GM20000 (cell line): ENCODE measurements around the gene CDH8.
"Not testable (repeated sequence)": the region's sequence is repeated elsewhere in the genome, so short reads cannot be mapped to it uniquely, and the experiment has no call there.

Source experiments
- DNase-seq: peaks from one replicate; pipeline ENCODE4 v3.0.0; 2012; ENCODE audit warnings: low spot score
- TF ChIP-seq, protein P1 (sequence below): IDR thresholded peaks from 2 replicates; pipeline ENCODE4 v1.5.1; 2012; ENCODE audit warnings: mild to moderate bottlenecking, control low read depth; ENCODE audit errors: extremely low read depth, missing control alignments

Gene CDH8

DNA sequence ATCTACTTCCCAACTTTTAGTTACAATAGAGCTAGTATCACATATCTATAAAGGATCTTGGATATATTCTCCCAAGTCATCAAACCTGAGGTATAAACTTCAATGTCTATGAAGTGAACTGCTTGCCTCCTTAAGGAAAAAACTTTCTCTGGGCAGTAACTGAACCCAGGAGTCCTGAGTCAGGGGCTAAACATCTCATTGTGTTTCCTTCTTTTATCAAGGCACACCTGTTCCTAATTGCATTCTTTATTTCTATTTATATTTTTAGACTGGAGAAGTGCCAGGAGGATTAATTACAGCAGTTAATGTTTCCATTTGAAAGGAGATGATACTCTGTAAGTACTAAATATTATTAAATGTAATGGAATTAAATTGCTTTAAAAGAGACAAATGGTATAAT lies 98.6 kb downstream of the CDH8 start:
- TF ChIP-seq, protein P1, sequence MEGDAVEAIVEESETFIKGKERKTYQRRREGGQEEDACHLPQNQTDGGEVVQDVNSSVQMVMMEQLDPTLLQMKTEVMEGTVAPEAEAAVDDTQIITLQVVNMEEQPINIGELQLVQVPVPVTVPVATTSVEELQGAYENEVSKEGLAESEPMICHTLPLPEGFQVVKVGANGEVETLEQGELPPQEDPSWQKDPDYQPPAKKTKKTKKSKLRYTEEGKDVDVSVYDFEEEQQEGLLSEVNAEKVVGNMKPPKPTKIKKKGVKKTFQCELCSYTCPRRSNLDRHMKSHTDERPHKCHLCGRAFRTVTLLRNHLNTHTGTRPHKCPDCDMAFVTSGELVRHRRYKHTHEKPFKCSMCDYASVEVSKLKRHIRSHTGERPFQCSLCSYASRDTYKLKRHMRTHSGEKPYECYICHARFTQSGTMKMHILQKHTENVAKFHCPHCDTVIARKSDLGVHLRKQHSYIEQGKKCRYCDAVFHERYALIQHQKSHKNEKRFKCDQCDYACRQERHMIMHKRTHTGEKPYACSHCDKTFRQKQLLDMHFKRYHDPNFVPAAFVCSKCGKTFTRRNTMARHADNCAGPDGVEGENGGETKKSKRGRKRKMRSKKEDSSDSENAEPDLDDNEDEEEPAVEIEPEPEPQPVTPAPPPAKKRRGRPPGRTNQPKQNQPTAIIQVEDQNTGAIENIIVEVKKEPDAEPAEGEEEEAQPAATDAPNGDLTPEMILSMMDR, result no peak
- no peak for DNase-seq

DNA sequence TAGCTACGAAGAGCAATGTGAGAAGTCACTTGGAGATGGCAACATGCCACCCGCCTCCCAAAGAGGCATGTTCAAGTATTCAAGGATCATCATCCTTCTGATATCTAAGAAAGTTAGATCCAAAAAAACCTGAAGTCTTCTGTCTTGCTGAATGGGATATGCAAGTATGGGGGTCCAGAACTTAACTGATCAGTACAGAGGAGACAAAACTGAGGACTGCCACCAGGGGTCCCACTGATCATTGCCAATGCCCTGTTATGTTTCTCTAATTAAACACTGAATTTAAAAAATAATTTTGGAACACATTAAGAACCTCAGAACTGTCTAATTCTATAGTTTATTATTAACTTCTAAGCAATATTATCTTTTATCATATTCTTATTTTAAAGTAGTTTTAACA lies 99.7 kb downstream of the CDH8 start:
- no peak for DNase-seq
- TF ChIP-seq, protein P1, result no peak

DNA sequence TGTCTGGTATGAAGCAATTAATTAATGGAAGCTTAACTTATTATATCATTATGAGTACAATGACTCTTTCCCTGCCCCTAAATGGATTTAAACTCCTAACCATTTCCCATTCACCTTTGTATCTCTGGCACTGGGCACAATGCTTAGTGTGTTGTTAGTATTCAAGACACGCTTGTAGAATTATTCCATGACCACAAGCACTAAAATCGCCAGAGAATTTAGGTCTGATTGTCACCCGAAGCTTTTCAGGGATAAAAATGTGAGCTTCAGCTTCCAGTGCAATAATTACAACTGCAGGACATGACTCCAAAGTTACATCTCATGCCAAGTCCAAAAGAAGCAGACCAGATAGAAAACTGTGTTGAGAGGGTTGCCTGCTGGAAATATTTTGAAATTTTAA lies 101.6 kb downstream of the CDH8 start:
- TF ChIP-seq, protein P1, result no peak
- DNase-seq, result no peak

DNA sequence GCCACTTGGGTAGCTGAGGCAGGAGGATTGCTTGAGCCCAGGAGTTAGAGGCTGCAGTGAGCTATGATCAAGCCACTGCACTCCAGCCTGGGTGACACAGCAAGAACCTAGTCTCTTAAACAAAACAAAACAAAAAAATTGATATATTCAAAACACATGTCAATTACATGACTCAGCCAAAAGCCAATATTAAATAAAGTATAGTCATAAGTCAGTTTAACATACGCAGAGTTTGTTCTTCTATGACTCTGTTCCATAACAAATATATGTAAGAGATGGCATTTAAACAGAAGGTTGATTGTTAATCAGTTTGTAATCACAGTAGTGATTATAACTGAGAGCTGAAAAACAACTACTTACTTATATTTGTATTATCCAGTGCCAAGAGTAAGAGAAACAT lies 106.5 kb downstream of the CDH8 start:
- TF ChIP-seq, protein P1, result no peak
- DNase-seq, result no peak

DNA sequence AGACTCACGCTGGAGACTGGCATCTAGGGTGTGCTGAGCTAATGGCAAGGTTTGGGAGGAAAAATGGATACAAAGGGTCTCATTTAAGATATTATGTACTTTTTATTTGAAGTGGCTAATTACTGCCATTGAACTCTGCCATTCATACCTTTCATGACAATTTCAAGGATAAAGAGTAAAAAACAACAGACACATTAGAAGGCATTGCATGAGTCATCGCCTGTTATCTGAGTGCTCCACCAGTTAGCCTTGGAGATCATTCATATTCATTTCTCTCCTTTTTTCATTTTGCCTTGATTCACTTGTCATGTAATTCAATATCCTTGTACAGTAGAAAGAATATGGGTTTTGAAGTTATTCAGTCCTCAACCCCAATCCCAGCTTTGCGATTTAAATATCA lies 109.5 kb downstream of the CDH8 start:
- DNase-seq, result no peak
- TF ChIP-seq, protein P1, result no peak

DNA sequence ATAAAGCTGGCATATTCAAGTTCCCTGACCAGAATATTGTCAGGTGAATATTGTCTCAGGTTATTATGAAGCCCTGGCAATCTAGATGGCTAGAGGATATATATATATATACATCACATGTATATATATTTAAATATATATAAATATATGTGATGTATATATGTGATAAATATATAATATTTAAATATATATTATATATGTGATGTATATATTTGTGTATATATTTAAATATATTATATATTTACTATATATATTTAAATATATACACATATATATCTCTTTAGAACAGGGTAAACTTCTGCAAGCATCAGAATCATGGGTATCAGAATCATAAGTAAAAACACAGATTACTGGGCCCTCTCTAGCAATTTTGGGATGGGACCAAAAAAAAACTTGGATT lies 112.6 kb downstream of the CDH8 start:
- TF ChIP-seq, protein P1, result no peak
- no peak for DNase-seq

DNA sequence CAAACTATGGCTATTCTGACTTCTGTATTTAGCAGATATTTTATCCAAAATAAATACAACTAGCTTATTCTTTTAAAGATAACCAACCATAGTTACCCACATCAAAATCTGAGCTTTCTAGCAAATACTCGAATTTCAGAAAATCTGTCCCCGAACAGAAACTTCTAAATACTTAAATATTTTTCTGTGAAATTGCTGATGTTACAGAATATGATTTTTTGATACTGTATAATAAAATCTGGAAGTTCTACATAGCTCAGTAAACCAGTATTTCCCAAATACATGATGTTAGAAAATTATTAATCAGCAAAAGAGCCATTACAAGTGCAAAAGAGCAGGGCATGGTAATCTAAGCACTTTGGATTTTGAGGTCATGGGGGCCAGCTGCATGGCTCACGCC lies 114.9 kb downstream of the CDH8 start:
- TF ChIP-seq, protein P1, result no peak
- DNase-seq, result no peak

DNA sequence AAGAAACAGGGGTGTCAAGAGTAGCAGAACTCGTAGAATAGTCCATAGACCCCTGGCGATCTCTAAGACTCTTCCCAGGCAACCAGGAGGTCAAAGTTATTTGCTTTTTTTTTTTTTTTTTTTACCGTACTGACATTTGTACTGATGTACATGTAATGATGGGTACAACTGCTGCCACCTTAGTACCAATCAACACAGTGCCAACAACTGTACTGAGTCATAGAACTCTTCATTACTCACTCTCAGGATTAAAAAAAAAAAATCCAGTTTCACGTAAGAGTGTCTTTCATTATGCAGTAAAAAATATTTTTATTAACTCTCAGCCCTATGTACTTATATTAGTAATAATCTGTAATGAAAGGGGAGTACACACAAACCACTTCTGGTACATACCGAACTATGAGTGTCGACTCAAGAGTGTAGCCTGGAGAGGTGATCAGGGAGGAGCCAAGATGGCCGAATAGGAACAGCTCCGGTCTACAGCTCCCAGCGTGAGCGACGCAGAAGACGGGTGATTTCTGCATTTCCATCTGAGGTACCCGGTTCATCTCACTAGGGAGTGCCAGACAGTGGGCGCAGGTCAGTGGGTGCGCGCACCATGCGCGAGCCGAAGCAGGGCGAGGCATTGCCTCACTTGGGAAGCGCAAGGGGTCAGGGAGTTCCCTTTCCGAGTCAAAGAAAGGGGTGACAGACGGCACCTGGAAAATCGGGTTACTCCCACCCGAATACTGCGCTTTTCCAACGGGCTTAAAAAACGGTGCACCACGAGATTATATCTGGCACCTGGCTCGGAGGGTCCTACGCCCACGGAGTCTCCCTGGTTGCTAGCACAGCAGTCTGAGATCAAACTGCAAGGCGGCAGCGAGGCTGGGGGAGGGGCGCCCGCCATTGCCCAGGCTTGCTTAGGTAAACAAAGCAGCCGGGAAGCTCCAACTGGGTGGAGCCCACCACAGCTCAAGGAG lies 118.1 kb downstream of the CDH8 start:
- DNase-seq, result not testable (repeated sequence)
